ENCODE data around the gene AGRN.

DNA sequence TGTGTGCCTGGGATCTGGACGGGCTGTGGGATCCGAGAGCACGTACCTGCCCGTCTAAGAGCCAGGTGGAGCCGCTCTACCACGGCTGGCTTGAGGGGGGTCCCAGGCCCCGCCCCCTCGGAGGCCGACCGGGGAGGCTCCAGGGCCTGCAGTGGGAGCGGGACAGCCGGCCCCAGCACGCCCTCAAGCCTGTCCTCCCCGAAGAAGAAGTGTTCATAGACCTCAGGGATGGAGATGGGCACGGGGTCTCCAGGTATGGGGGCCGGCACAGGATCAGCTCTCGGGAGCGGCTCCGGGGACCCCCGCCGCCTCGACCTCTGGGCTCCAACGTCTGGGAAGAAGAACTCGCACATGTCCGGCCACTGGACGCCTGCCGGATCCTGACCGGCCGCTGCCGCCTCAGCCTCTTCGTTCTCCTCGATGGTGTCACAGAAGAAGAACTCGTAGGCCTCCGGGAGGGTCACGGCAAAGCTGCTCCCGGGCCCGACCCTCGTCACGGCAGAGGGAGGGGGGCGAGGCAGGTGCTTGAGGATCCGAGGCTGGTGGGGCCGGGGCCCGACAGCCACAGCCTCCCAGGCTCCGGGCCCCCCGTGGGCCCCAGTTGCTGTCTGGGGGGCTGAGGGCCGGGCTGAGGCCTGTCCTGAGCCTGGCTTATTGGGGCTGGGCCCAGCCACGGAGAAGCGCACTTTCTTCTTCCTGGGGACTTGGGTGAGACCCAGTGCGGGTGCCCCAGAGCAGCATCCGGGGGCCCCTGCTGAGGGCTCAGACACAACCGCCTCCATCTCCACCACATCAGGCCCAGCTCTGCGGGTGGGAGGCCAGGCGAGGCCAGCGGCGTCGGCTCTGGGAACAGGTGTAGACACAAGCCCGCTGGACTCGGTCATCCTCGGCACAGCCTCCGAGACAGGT, 40.8 kb upstream of the AGRN start:
- TF ChIP-seq POLR2A (IDR thresholded peaks at IDR 0.05) (no peak), EP300 (IDR thresholded peaks at IDR 0.05) (no peak)
- TF ChIP-seq, protein P1, sequence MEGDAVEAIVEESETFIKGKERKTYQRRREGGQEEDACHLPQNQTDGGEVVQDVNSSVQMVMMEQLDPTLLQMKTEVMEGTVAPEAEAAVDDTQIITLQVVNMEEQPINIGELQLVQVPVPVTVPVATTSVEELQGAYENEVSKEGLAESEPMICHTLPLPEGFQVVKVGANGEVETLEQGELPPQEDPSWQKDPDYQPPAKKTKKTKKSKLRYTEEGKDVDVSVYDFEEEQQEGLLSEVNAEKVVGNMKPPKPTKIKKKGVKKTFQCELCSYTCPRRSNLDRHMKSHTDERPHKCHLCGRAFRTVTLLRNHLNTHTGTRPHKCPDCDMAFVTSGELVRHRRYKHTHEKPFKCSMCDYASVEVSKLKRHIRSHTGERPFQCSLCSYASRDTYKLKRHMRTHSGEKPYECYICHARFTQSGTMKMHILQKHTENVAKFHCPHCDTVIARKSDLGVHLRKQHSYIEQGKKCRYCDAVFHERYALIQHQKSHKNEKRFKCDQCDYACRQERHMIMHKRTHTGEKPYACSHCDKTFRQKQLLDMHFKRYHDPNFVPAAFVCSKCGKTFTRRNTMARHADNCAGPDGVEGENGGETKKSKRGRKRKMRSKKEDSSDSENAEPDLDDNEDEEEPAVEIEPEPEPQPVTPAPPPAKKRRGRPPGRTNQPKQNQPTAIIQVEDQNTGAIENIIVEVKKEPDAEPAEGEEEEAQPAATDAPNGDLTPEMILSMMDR (IDR thresholded peaks at IDR 0.05): no peak

Data from ovary (tissue), 3 donors.